Measurements from ENCODE around the gene CASK.

The CASK gene

DNA sequence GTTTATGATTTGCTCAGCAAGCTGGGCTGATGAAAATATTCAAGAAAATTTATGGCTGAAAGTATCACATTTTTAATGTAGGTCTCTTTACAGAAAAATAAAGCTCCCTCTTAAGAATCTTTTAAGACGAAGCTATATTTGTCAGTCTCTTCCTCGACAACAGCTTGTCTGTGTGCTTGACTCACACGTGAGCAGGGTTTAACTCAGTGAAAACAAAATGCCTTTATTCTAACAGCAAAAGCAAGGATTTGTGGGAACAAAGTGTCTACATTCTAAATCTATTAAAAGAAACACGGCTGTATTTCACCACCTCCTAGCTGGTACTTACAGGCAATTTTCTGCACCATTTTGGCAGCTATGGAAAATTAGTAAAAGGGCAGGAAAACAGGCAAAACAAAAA lies 400.7 kb downstream of the CASK start:
- no peak overlapping the region for H2BK5ac ChIP-seq (ENCODE audit: low read depth, low read length, poor library complexity)
- H2AK5ac ChIP-seq (ENCODE audit: low read length): no peak overlapping the region
- no peak overlapping the region for H3K18ac ChIP-seq (ENCODE audit: low read length)
- peaks cover 4 to 5% of the 10 kb centered on the region in 2 experiments for H3K36me3 ChIP-seq (ENCODE audit: control insufficient read depth in 1 of 2, insufficient read depth in 2 of 2, low read length in 2 of 2)
- H3K9me3 ChIP-seq (ENCODE audit: insufficient read depth, low read depth, low read length): no peaks in the 10 kb centered on the region
- no peak overlapping the region for H3K4me3 ChIP-seq (ENCODE audit: low read depth, low read length)
- no peak overlapping the region for H2AFZ ChIP-seq (ENCODE audit: insufficient read depth, low read length, poor library complexity)
- H3K4ac ChIP-seq (ENCODE audit: low read depth, low read length): no peak overlapping the region
- no peak overlapping the region for H4K8ac ChIP-seq (ENCODE audit: low read depth, low read length)
- H3K4me1 ChIP-seq (ENCODE audit: control insufficient read depth in 1 of 2, insufficient read depth in 2 of 2, low read length in 2 of 2): no peaks in the 10 kb centered on the region
- H4K91ac ChIP-seq (ENCODE audit: low read depth, low read length): no peak overlapping the region
- DNase-seq: no peak
- H3K9ac ChIP-seq (ENCODE audit: low read length): no peak overlapping the region
- H3K14ac ChIP-seq (ENCODE audit: low read length): no peak overlapping the region
- no peak overlapping the region for H2BK120ac ChIP-seq (ENCODE audit: insufficient read depth, low read length, poor library complexity)
- no peaks in the 10 kb centered on the region for H3K27me3 ChIP-seq (ENCODE audit: insufficient read depth, low read length)
- no peak overlapping the region for H3K4me2 ChIP-seq (ENCODE audit: low read length)
- H3K79me1 ChIP-seq (ENCODE audit: low read length): no peaks in the 10 kb centered on the region
- no peaks in the 10 kb centered on the region for H3K79me2 ChIP-seq (ENCODE audit: control insufficient read depth, insufficient read depth, low read length, poor library complexity)
- H3K23ac ChIP-seq (ENCODE audit: low read length): no peak overlapping the region
- WGBS (ENCODE audit: extremely low coverage, insufficient coverage, insufficient read length): no CpG with 5 or more reads among the region's 4 CpGs
- no peak overlapping the region for H2BK12ac ChIP-seq (ENCODE audit: low read length)
- no peak overlapping the region for H4K12ac ChIP-seq (ENCODE audit: low read depth, low read length)
- no peak overlapping the region for H3K27ac ChIP-seq (ENCODE audit: low read depth, low read length)

DNA sequence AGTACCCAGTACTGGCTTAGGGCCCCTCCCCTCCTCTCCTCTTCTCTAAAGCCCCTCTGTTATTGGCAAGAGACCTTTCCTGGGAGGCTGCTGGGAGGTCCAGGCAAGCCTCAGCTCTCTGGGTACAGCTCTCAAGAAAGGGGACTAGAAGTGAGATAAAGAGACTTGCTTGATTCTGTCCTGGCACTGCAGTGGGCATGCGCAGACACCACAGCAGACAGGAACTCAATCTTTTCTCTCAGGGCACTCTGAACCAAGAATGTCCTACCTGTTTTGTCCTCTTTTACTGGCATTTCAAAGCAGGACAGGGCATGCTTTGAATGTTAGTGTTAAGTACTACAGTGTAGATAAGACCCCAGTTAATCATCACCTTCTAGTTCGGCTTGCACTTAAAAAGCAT lies 401.3 kb downstream of the CASK start:
- H3K4ac ChIP-seq (ENCODE audit: low read depth, low read length): no peak overlapping the region
- H3K23ac ChIP-seq (ENCODE audit: low read length): no peak overlapping the region
- H3K27ac ChIP-seq (ENCODE audit: low read depth, low read length): no peak overlapping the region
- H3K18ac ChIP-seq (ENCODE audit: low read length): no peak overlapping the region
- WGBS (ENCODE audit: extremely low coverage, insufficient coverage, insufficient read length): no CpG with 5 or more reads among the region's 2 CpGs
- no peak overlapping the region for H3K9ac ChIP-seq (ENCODE audit: low read length)
- H3K4me2 ChIP-seq (ENCODE audit: low read length): no peak overlapping the region
- H2BK120ac ChIP-seq (ENCODE audit: insufficient read depth, low read length, poor library complexity): no peak overlapping the region
- H4K91ac ChIP-seq (ENCODE audit: low read depth, low read length): no peak overlapping the region
- no peak overlapping the region for H2AFZ ChIP-seq (ENCODE audit: insufficient read depth, low read length, poor library complexity)
- DNase-seq: no peak
- no peak overlapping the region for H3K4me3 ChIP-seq (ENCODE audit: low read depth, low read length)
- no peaks in the 10 kb centered on the region for H3K4me1 ChIP-seq (ENCODE audit: control insufficient read depth in 1 of 2, insufficient read depth in 2 of 2, low read length in 2 of 2)
- peaks cover 4 to 5% of the 10 kb centered on the region in 2 experiments for H3K36me3 ChIP-seq (ENCODE audit: control insufficient read depth in 1 of 2, insufficient read depth in 2 of 2, low read length in 2 of 2)
- no peak overlapping the region for H4K8ac ChIP-seq (ENCODE audit: low read depth, low read length)
- no peaks in the 10 kb centered on the region for H3K27me3 ChIP-seq (ENCODE audit: insufficient read depth, low read length)
- no peak overlapping the region for H2BK5ac ChIP-seq (ENCODE audit: low read depth, low read length, poor library complexity)
- H2BK12ac ChIP-seq (ENCODE audit: low read length): no peak overlapping the region
- H4K12ac ChIP-seq (ENCODE audit: low read depth, low read length): no peak overlapping the region
- no peaks in the 10 kb centered on the region for H3K9me3 ChIP-seq (ENCODE audit: insufficient read depth, low read depth, low read length)
- H2AK5ac ChIP-seq (ENCODE audit: low read length): no peak overlapping the region
- no peaks in the 10 kb centered on the region for H3K79me2 ChIP-seq (ENCODE audit: control insufficient read depth, insufficient read depth, low read length, poor library complexity)
- no peaks in the 10 kb centered on the region for H3K79me1 ChIP-seq (ENCODE audit: low read length)
- no peak overlapping the region for H3K14ac ChIP-seq (ENCODE audit: low read length)

DNA sequence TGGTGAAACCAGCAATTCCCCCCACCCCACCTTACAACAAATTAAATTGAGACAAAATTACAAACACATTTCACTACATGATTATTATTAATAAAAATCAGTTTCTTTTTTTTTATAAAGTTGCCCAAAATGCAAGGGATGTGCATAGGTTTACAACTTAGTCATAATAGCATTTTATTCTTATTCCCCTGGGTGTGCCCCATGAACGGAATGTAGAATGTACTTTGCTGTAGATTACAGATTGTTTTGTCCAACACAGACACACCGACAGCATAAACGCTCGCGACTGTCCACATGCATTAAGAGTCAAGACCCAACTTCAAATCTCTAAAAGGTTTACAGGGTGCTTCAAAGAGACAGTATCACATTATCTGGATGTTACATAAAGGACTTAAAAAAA lies 403.9 kb downstream of the CASK start:
- no peak overlapping the region for H2BK5ac ChIP-seq (ENCODE audit: low read depth, low read length, poor library complexity)
- H3K4me3 ChIP-seq (ENCODE audit: low read depth, low read length): no peak overlapping the region
- H2BK12ac ChIP-seq (ENCODE audit: low read length): no peak overlapping the region
- no peak overlapping the region for H2AFZ ChIP-seq (ENCODE audit: insufficient read depth, low read length, poor library complexity)
- WGBS (ENCODE audit: extremely low coverage, insufficient coverage, insufficient read length): no CpG with 5 or more reads among the region's 5 CpGs
- no peaks in the 10 kb centered on the region for H3K9me3 ChIP-seq (ENCODE audit: insufficient read depth, low read depth, low read length)
- no peak overlapping the region for H2AK5ac ChIP-seq (ENCODE audit: low read length)
- no peaks in the 10 kb centered on the region for H3K4me1 ChIP-seq (ENCODE audit: control insufficient read depth in 1 of 2, insufficient read depth in 2 of 2, low read length in 2 of 2)
- no peak overlapping the region for H3K18ac ChIP-seq (ENCODE audit: low read length)
- no peak overlapping the region for H4K8ac ChIP-seq (ENCODE audit: low read depth, low read length)
- peaks cover 4 to 5% of the 10 kb centered on the region in 2 experiments for H3K36me3 ChIP-seq (ENCODE audit: control insufficient read depth in 1 of 2, insufficient read depth in 2 of 2, low read length in 2 of 2)
- H4K12ac ChIP-seq (ENCODE audit: low read depth, low read length): no peak overlapping the region
- H3K14ac ChIP-seq (ENCODE audit: low read length): no peak overlapping the region
- no peak overlapping the region for H3K4me2 ChIP-seq (ENCODE audit: low read length)
- no peak overlapping the region for H3K27ac ChIP-seq (ENCODE audit: low read depth, low read length)
- no peak overlapping the region for H3K23ac ChIP-seq (ENCODE audit: low read length)
- no peaks in the 10 kb centered on the region for H3K79me1 ChIP-seq (ENCODE audit: low read length)
- no peak overlapping the region for H4K91ac ChIP-seq (ENCODE audit: low read depth, low read length)
- no peaks in the 10 kb centered on the region for H3K27me3 ChIP-seq (ENCODE audit: insufficient read depth, low read length)
- no peaks in the 10 kb centered on the region for H3K79me2 ChIP-seq (ENCODE audit: control insufficient read depth, insufficient read depth, low read length, poor library complexity)
- H3K9ac ChIP-seq (ENCODE audit: low read length): no peak overlapping the region
- no peak overlapping the region for H2BK120ac ChIP-seq (ENCODE audit: insufficient read depth, low read length, poor library complexity)
- DNase-seq: no peak
- no peak overlapping the region for H3K4ac ChIP-seq (ENCODE audit: low read depth, low read length)

DNA sequence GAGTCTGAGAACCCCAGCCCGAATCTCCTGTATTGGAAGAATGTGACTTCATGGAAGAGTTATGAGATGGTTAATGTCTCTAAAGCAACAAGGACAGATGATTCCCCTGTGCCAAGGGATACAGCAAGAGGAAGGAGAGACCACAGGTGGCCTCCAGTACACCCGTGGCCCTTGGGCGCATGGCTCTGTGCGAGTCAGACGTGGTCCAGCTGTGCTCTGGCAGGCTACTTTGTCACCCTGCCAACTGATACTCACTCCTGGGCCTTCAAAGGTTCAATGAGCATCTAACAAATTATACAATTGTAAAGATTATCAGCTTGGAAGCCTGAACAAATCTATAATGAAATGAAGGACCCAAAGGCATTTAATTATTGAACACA lies 404.5 kb downstream of the CASK start:
- Histone ChIP-seq H3K18ac (ENCODE audit: low read length) (no peak overlapping the region), H2BK5ac (ENCODE audit: low read depth, low read length, poor library complexity) (no peak overlapping the region), H2AFZ (ENCODE audit: insufficient read depth, low read length, poor library complexity) (no peak overlapping the region), H3K36me3 (ENCODE audit: control insufficient read depth in 1 of 2, insufficient read depth in 2 of 2, low read length in 2 of 2) (peaks cover 4 to 5% of the 10 kb centered on the region in 2 experiments), H3K23ac (ENCODE audit: low read length) (no peak overlapping the region), H3K4me2 (ENCODE audit: low read length) (no peak overlapping the region), H3K27ac (ENCODE audit: low read depth, low read length) (no peak overlapping the region), H3K9ac (ENCODE audit: low read length) (no peak overlapping the region), H4K8ac (ENCODE audit: low read depth, low read length) (no peak overlapping the region), H3K79me1 (ENCODE audit: low read length) (no peaks in the 10 kb centered on the region), H4K12ac (ENCODE audit: low read depth, low read length) (no peak overlapping the region), H2BK120ac (ENCODE audit: insufficient read depth, low read length, poor library complexity) (no peak overlapping the region), H3K9me3 (ENCODE audit: insufficient read depth, low read depth, low read length) (no peaks in the 10 kb centered on the region), H3K4me1 (ENCODE audit: control insufficient read depth in 1 of 2, insufficient read depth in 2 of 2, low read length in 2 of 2) (no peaks in the 10 kb centered on the region), H3K27me3 (ENCODE audit: insufficient read depth, low read length) (no peaks in the 10 kb centered on the region), H2BK12ac (ENCODE audit: low read length) (no peak overlapping the region), H3K14ac (ENCODE audit: low read length) (no peak overlapping the region), H3K4me3 (ENCODE audit: low read depth, low read length) (no peak overlapping the region), H4K91ac (ENCODE audit: low read depth, low read length) (no peak overlapping the region), H3K79me2 (ENCODE audit: control insufficient read depth, insufficient read depth, low read length, poor library complexity) (no peaks in the 10 kb centered on the region), H3K4ac (ENCODE audit: low read depth, low read length) (no peak overlapping the region), H2AK5ac (ENCODE audit: low read length) (no peak overlapping the region)
- no peak for DNase-seq
- WGBS (ENCODE audit: extremely low coverage, insufficient coverage, insufficient read length): no CpG with 5 or more reads among the region's 5 CpGs
